ENCODE data around the gene HHAT. TPM values are rescaled to one million over a fixed set of nuclear protein-coding genes. Genes with fewer than 3 reads are reported as not detected.
A peak's percentile ranks its signal among the peaks of the same experiment; 100 is the strongest.

Gene HHAT
- total RNA-seq, 2 experiments from 2014 or later = 3.6 to 3.9 TPM

DNA sequence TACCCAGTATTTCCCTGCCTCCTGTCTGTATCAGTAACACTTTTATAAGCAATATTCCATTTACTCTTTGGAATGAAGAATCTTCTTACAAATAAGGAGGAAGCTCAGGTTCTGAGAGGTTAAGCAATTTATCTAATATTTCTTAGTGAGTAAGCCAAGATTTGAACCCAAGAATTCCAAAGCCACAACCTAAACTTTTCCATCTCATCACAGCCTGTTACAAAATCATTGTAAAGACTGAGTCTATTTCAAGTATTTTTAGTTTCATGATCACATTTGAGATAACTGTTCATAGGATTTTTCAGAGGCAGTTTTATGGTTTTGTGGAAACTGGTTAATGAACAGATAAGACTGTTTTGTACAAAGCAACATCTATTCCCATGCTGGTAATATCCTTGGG lies 29.8 kb upstream of the HHAT start:
- DNase-seq = no peak
- no peak overlapping the region for H3K4me3 Mint-ChIP-seq
- intact Hi-C loops (cut with micrococcal nuclease) = no loop called here
- no peaks in the 10 kb centered on the region for H3K9me3 Mint-ChIP-seq
- peaks cover 15% of the 10 kb centered on the region for H3K27me3 Mint-ChIP-seq (ENCODE audit: low read depth)
- no peaks in the 10 kb centered on the region for H3K36me3 Mint-ChIP-seq (ENCODE audit: low read depth)
- H3K27ac Mint-ChIP-seq = no peak overlapping the region
- no peaks in the 10 kb centered on the region for H3K4me1 Mint-ChIP-seq (ENCODE audit: low read depth)
- CTCF ChIA-PET = interaction anchor here (1.3 kb wide), 1 partner anchor 12 kb away, joined by 5 read pairs; no protein-coding TSS in a partner anchor

DNA sequence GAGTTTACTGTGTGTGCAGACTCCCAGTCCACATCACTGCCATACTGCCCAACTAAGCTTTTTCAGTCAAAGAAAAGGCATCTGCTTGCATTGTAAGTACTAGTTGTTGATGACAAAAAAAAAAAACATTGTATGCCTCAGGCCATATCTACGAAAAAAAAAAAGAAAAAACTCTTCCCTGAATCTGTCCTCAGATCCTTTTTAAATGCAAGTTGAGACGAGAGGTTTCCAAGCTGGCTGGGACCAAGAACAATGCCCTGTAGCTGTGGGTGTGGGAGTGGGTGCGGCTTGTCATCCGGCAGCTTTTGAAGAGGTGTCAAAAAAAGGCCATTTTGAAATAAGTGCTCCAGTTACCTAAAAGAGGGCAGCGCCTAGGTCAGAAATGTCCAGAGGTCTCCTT lies 29.2 kb upstream of the HHAT start:
- intact Hi-C loops (cut with micrococcal nuclease) = no loop called here
- H3K27ac Mint-ChIP-seq = no peak overlapping the region
- H3K27me3 Mint-ChIP-seq (ENCODE audit: low read depth) = peaks cover 15% of the 10 kb centered on the region
- no peak overlapping the region for H3K4me3 Mint-ChIP-seq
- CTCF ChIA-PET = interaction anchor here (0.7 to 1.3 kb wide), 2 partner anchors 11 to 118 kb away, joined by 3 to 5 read pairs; no protein-coding TSS in a partner anchor
- H3K36me3 Mint-ChIP-seq (ENCODE audit: low read depth) = no peaks in the 10 kb centered on the region
- no peak for DNase-seq
- H3K9me3 Mint-ChIP-seq = no peaks in the 10 kb centered on the region
- no peaks in the 10 kb centered on the region for H3K4me1 Mint-ChIP-seq (ENCODE audit: low read depth)

DNA sequence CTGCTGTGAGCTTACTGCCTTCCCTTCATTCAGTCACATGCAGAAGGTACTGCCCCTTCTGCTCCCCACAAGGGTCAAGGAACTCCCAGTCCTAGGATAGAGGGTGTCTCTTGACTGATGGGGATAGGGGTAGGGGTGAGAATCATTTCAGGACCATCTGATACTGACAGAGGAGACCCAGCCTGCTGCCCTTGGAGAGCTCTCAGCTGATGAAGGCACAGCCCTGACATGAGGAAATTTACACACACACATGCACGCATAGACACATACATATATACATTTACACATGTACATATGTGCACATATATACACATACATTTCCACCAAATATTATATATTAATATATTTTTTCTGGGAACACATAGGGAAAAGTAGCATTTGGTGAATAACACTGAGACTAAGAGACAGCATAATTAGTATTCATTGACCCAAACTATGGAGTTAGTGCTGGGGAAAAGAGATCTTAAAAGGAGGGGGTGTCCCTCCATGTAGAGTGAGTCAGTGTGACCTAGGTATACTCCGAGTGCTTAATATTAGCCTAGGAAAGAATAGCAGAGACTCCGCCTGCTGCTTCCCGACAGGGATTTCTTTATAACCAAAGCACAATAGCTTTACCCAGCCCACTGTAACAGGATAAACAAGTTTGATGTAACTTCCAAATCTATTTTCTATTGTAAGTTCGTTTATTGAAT lies 27.6 kb upstream of the HHAT start:
- intact Hi-C loops (cut with micrococcal nuclease) = no loop called here
- H3K4me3 Mint-ChIP-seq = no peak overlapping the region
- peaks cover 15% of the 10 kb centered on the region for H3K27me3 Mint-ChIP-seq (ENCODE audit: low read depth)
- no peaks in the 10 kb centered on the region for H3K4me1 Mint-ChIP-seq (ENCODE audit: low read depth)
- H3K9me3 Mint-ChIP-seq = no peaks in the 10 kb centered on the region
- H3K27ac Mint-ChIP-seq = no peak overlapping the region
- CTCF ChIA-PET = interaction anchor here (2.0 kb wide), 1 partner anchor 10 kb away, joined by 4 read pairs; no protein-coding TSS in a partner anchor
- DNase-seq = no peak
- H3K36me3 Mint-ChIP-seq (ENCODE audit: low read depth) = no peaks in the 10 kb centered on the region

DNA sequence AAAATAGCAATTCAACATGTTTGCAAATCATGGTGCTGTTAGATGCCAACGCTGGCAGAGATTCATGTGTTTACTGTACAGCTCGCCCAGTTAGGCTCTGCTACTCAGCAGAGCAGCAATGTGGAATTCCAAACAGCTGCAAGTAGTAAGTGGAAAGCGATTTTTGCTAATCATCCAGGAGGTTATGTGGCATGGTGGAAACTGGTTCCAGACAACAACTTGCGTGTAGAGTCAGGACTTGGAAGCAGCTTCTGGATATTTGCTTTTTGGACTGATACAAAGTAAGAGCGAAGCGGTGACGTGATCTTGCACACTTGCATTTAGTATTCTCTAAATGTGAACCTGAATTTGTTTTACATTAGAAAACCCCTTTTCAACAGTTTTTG lies 27.1 kb upstream of the HHAT start:
- CTCF ChIA-PET = interaction anchor here (2.0 kb wide), 1 partner anchor 9 kb away, joined by 4 read pairs; no protein-coding TSS in a partner anchor
- Mint-ChIP-seq H3K36me3 (ENCODE audit: low read depth) (no peaks in the 10 kb centered on the region), H3K27me3 (ENCODE audit: low read depth) (peaks cover 12% of the 10 kb centered on the region), H3K4me1 (ENCODE audit: low read depth) (no peaks in the 10 kb centered on the region), H3K4me3 (no peak overlapping the region), H3K9me3 (no peaks in the 10 kb centered on the region), H3K27ac (no peak overlapping the region)
- intact Hi-C loops (cut with micrococcal nuclease) = no loop called here
- DNase-seq = no peak

DNA sequence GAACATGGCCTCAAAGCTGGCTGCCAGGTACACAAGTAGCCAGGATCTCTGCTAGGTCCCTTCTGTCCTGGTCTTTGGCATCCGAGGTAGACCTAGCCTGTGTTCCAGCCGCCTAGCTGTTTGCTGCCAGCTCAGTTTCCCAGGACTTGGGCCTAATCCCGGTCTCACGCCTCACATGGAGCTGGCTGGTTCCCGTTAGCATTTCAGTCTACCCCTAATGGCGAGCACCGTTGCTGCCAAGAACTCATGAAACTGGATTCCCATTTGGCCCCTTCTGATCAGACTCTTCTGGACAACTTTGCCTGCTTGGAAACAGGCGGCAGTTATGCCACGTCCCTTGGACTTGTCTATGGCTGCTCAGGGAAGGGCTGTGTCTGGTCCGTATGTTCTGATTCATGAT lies 26.2 kb upstream of the HHAT start:
- Mint-ChIP-seq H3K36me3 (ENCODE audit: low read depth) (no peaks in the 10 kb centered on the region), H3K9me3 (no peaks in the 10 kb centered on the region), H3K27ac (no peak overlapping the region), H3K4me1 (ENCODE audit: low read depth) (no peaks in the 10 kb centered on the region), H3K4me3 (no peak overlapping the region), H3K27me3 (ENCODE audit: low read depth) (peaks cover 12% of the 10 kb centered on the region)
- CTCF ChIA-PET = interaction anchor here (0.6 to 2.0 kb wide), 5 partner anchors 9 to 159 kb away, joined by 3 to 4 read pairs (median 3); no protein-coding TSS in a partner anchor
- no peak for DNase-seq
- intact Hi-C loops (cut with micrococcal nuclease) = no loop called here

DNA sequence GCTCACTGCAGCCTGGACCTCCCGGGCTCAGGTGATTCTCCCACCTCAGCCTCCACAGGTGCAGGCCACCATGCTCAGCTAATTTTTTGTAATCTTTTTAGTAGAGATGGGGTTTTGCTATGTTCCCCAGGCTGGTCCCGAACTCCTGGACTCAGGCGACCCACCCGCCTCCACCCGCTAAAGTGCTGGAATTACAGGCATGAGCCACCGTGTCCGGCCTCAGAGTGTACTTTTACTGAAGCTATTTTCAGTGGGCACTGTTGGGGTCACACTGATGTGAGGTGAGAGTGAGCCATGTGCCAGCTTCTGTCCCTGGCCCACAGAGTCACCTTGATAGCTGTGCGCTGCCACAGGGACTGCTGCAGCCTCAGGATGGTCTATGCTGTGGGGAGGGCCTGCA lies 25.3 kb upstream of the HHAT start:
- no peak overlapping the region for H3K27ac Mint-ChIP-seq
- CTCF ChIA-PET = interaction anchor here (0.6 to 0.7 kb wide), 2 partner anchors 38 to 82 kb away, joined by 3 to 4 read pairs; no protein-coding TSS in a partner anchor

DNA sequence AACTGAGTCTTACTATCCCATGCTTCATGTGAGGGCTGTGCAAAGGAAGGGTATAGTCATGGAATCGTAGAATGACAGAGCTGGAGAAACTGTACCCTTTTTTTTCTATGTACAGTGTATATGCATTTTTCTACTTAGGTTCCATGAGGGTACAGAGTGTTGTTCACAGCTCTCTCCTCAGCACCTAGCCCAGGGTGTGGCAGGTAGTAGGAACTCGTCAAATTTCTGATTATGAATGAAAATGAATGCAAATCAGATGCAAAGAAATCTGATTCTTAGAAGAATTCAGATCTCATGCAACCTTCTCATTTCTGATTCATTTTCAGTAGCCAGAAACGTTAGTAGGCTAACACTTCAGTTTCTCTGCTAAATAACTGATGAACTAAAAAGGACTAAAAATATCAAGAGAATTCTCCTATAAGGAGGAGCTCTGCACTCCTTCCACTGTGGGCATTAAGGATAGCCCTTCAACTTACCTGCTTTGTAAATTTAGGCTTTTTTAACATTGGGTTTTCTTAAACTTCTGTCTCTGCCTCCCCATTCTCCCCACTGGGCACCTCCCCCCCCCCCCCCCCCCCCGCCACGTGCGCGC lies 18.0 kb upstream of the HHAT start:
- no peak overlapping the region for H3K27ac Mint-ChIP-seq
- peaks cover 4% of the 10 kb centered on the region for H3K4me1 Mint-ChIP-seq (ENCODE audit: low read depth)
- no peaks in the 10 kb centered on the region for H3K36me3 Mint-ChIP-seq (ENCODE audit: low read depth)
- CTCF ChIA-PET = interaction anchor here (0.5 to 2.4 kb wide), 12 partner anchors 9 to 487 kb away, joined by 3 to 21 read pairs (median 4); no protein-coding TSS in a partner anchor
- H3K27me3 Mint-ChIP-seq (ENCODE audit: low read depth) = peaks cover 20% of the 10 kb centered on the region
- intact Hi-C loops (cut with micrococcal nuclease) = loop anchor here (1.0 to 10.0 kb wide), 7 partner anchors 90 to 743 kb away; no protein-coding TSS in a partner anchor
- peak overlapping the region; percentile 79 for H3K4me3 Mint-ChIP-seq
- no peaks in the 10 kb centered on the region for H3K9me3 Mint-ChIP-seq
- no peak for DNase-seq

More for the DNA sequence above, 25.3 kb upstream of the HHAT start:
- peaks cover 7% of the 10 kb centered on the region for H3K27me3 Mint-ChIP-seq (ENCODE audit: low read depth)
- no peaks in the 10 kb centered on the region for H3K36me3 Mint-ChIP-seq (ENCODE audit: low read depth)
- H3K4me1 Mint-ChIP-seq (ENCODE audit: low read depth) = no peaks in the 10 kb centered on the region
- no peaks in the 10 kb centered on the region for H3K9me3 Mint-ChIP-seq
- intact Hi-C loops (cut with micrococcal nuclease) = no loop called here
- no peak overlapping the region for H3K4me3 Mint-ChIP-seq
- no peak for DNase-seq

DNA sequence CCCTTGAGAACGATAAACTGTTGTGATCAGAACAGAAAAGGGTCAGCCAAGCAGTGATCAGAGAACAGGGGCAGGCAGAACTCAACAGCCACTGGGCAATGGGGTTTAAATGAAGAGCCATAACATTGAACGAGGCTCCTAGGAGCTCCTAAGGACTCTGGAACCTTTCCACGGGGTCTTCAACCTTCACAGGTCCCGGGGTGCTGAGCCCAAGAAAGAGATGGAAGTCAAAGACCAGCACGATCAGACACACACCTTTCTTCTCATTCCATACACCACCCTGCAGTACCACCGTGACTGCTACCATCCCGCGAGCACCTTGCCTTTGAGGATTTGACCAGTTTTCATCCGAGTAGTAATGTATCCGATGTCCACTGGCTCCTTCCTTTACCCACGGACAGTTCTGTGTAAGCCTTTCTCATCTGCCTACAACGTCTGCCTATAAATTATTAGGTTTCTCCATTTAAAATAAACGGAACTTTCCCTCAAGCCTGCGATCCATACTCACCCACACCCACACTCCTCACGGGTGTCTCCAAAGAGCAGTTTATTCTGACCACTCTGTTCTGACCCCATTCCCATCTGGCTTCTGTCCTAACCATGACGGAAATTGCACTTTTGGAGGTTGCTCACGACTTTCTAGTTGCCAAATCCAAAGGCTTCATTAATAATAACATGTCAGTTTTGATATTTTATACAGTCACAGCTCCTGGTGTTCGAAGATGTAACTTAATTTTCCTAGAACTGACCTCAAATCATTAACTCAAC lies 16.8 kb upstream of the HHAT start:
- Mint-ChIP-seq H3K4me3 (peak overlapping the region; percentile 79), H3K27ac (no peak overlapping the region), H3K36me3 (ENCODE audit: low read depth) (no peaks in the 10 kb centered on the region), H3K4me1 (ENCODE audit: low read depth) (peaks cover 4% of the 10 kb centered on the region), H3K27me3 (ENCODE audit: low read depth) (peaks cover 20% of the 10 kb centered on the region), H3K9me3 (no peaks in the 10 kb centered on the region)
- DNase-seq = no peak
- intact Hi-C loops (cut with micrococcal nuclease) = loop anchor here (1.0 to 10.0 kb wide), 7 partner anchors 88 to 745 kb away; no protein-coding TSS in a partner anchor
- CTCF ChIA-PET = interaction anchor here (0.6 to 2.4 kb wide), 11 partner anchors 8 to 945 kb away, joined by 3 to 21 read pairs (median 4); no protein-coding TSS in a partner anchor

DNA sequence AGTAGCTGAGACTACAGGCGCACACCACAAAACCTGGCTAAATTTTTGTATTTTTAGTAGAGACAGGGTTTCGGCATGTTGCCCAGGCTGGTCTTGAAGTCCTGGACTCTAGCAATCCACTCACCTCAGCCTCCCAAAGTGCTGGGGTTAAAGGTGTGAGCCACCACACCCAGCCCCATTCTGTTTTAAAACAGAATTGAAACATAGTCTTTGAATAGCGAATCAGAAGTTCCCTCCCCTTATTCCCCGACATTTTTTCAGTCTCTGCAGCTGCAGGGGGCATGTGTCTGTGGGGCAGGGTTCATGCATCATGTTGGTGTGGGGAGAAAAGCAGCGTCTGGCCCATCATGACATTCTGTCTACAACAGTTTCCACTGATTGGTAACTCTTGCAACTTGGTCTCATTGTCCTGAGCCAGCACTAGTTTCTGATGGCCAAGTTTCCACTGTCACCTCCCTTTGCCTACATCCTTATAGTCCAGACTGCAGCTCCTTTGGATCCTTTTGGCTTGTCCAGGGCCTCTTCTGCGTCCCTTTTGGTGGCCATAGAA lies 15.6 kb upstream of the HHAT start:
- CTCF ChIA-PET = interaction anchor here (1.3 to 1.5 kb wide), 2 partner anchors 87 to 452 kb away, joined by 3 to 4 read pairs; no protein-coding TSS in a partner anchor
- intact Hi-C loops (cut with micrococcal nuclease) = loop anchor here (5.0 to 10.0 kb wide), 3 partner anchors 288 to 746 kb away; no protein-coding TSS in a partner anchor
- Mint-ChIP-seq H3K4me1 (ENCODE audit: low read depth) (peaks cover 4% of the 10 kb centered on the region), H3K9me3 (no peaks in the 10 kb centered on the region), H3K4me3 (no peak overlapping the region), H3K27ac (no peak overlapping the region), H3K27me3 (ENCODE audit: low read depth) (peaks cover 20% of the 10 kb centered on the region), H3K36me3 (ENCODE audit: low read depth) (no peaks in the 10 kb centered on the region)
- DNase-seq = no peak

DNA sequence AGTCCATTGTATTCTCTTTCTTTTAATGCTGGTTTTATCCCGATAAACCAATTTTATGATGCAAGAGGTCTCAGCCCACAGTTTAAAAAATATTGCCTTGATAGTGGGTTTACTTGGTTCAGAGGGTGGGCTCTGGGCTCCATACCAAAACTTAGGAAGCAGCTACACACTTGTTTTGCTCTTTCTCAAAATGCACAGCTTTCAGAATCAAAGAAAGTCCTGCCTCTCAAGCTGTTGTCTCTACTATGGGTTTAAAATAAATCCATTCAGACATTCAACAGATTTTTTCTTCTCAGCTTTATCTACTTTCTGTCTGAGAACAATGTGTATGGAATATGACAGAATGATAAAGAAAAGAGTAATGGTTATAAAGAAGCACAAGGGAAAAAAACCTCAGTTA lies 14.8 kb upstream of the HHAT start:
- peaks cover 23% of the 10 kb centered on the region for H3K27me3 Mint-ChIP-seq (ENCODE audit: low read depth)
- intact Hi-C loops (cut with micrococcal nuclease) = loop anchor here (5.0 to 10.0 kb wide), 3 partner anchors 289 to 747 kb away; no protein-coding TSS in a partner anchor

DNA sequence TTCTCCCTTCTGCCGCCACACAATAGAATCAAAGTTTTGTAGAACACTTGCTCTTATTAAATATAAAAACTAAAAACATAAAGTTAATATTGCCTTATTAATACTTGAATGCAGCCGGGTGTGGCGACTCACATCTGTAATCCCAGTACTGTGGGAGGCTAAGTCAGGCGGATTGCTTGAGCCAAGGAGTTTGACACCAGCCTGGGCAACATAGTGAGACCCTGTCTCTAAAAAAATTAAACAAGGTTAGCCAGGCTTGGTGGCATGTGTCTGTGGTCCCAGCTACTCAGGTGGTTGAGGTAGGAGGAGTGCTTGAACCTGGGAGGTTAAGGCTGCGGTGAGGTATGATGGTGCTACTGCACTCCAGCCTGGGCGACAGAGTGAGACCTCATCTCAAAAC lies 13.2 kb upstream of the HHAT start:
- H3K27ac Mint-ChIP-seq = no peak overlapping the region
- peaks cover 16% of the 10 kb centered on the region for H3K27me3 Mint-ChIP-seq (ENCODE audit: low read depth)
- intact Hi-C loops (cut with micrococcal nuclease) = loop anchor here (10.0 kb wide), 1 partner anchor 291 kb away; no protein-coding TSS in a partner anchor
- no peaks in the 10 kb centered on the region for H3K9me3 Mint-ChIP-seq
- CTCF ChIA-PET = interaction anchor here (1.2 kb wide), 1 partner anchor 84 kb away, joined by 3 read pairs; no protein-coding TSS in a partner anchor
- no peaks in the 10 kb centered on the region for H3K36me3 Mint-ChIP-seq (ENCODE audit: low read depth)
- H3K4me1 Mint-ChIP-seq (ENCODE audit: low read depth) = peaks cover 5% of the 10 kb centered on the region
- H3K4me3 Mint-ChIP-seq = no peak overlapping the region
- DNase-seq = no peak

More for the DNA sequence above, 14.8 kb upstream of the HHAT start:
- no peak overlapping the region for H3K27ac Mint-ChIP-seq
- no peaks in the 10 kb centered on the region for H3K36me3 Mint-ChIP-seq (ENCODE audit: low read depth)
- CTCF ChIA-PET = no interaction called here
- H3K9me3 Mint-ChIP-seq = no peaks in the 10 kb centered on the region
- H3K4me1 Mint-ChIP-seq (ENCODE audit: low read depth) = peaks cover 4% of the 10 kb centered on the region
- DNase-seq = no peak
- no peak overlapping the region for H3K4me3 Mint-ChIP-seq
